HepG2 (cell line): ENCODE results near the gene STK25.

ENCODE experiments used
- EZH2 ChIP-seq: conservative IDR thresholded peaks from 2 replicates; pipeline ENCODE4 v1.6.1; 2012; ENCODE audit warnings: mild to moderate bottlenecking, low read depth, low read length, moderate library complexity
- NFAT5 ChIP-seq: sonication (generic); formaldehyde crosslinking; IDR thresholded peaks from 2 replicates; pipeline ENCODE4 v1.4.0; 2020; ENCODE audit warnings: missing genetic modification reagents
- TF ChIP-seq, protein P1 (sequence below): sonication (generic); formaldehyde crosslinking; IDR thresholded peaks from 2 replicates; pipeline ENCODE4 v1.8.0; 2022; ENCODE audit warnings: missing genetic modification reagents, mild to moderate bottlenecking, borderline replicate concordance

GRCh38 chr2:241514553-241514952 is 6.2 kb upstream of the STK25 start:
- no peak for TF ChIP-seq NFAT5 (CRISPR knock-in tag)
- TF ChIP-seq, protein P1, sequence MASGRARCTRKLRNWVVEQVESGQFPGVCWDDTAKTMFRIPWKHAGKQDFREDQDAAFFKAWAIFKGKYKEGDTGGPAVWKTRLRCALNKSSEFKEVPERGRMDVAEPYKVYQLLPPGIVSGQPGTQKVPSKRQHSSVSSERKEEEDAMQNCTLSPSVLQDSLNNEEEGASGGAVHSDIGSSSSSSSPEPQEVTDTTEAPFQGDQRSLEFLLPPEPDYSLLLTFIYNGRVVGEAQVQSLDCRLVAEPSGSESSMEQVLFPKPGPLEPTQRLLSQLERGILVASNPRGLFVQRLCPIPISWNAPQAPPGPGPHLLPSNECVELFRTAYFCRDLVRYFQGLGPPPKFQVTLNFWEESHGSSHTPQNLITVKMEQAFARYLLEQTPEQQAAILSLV (CRISPR knock-in tag) = no peak
- no peak for TF ChIP-seq EZH2
